BJ (cell line): ENCODE results near the gene ZFP1. TPM values are rescaled to one million over a fixed set of nuclear protein-coding genes. Genes with fewer than 3 reads are reported as not detected.
A peak's percentile ranks its signal among the peaks of the same experiment; 100 is the strongest.
"Not testable (repeated sequence)": the region's sequence is repeated elsewhere in the genome, so short reads cannot be mapped to it uniquely, and the experiment has no call there.

Experiments
- CTCF ChIA-PET: fragments of 350-600 bp; formaldehyde crosslinking; extraction: SDS; loops from one replicate; lab custom pipeline; 2021; ENCODE audit warnings: antibody characterized with exemption, inconsistent platforms; lab: Yijun Ruan, JAX
- POLR2A ChIA-PET: fragments of 300-600 bp; sonication (Branson Sonifier 250); formaldehyde crosslinking; extraction: SDS; loops from one replicate; lab custom pipeline; 2021; ENCODE audit warnings: antibody characterized with exemption; lab: Charles Lee
- DNase-seq: peaks from one replicate; pipeline ENCODE4 v3.0.0-alpha.2; 2011; ENCODE audit warnings: low read depth
- H3K27me3 ChIP-seq: 2 replicates; pipeline ENCODE4 v1.6.0; 2011; ENCODE audit warnings: low read length; ENCODE audit not compliant: control insufficient read depth, insufficient read depth
- H3K36me3 ChIP-seq: 2 replicates; pipeline ENCODE4 v1.5.1; 2011; ENCODE audit warnings: low read length; ENCODE audit not compliant: control insufficient read depth, insufficient read depth
- H3K4me3 ChIP-seq: 2 replicates; pipeline ENCODE4 v1.5.1; 2011; ENCODE audit warnings: low read depth, mild to moderate bottlenecking, control low read depth, low read length
- CTCF ChIP-seq: IDR thresholded peaks from 2 replicates; pipeline ENCODE4 v1.5.1; 2011; ENCODE audit warnings: low read depth, mild to moderate bottlenecking, control low read depth, inconsistent platforms, low read length, moderate library complexity; ENCODE audit not compliant: insufficient read depth
- polyA plus RNA-seq: library from polyadenylated mRNA; depleted of rRNA; stranded (reverse); fragments of >200 nt; gene quantifications from 2 replicates; pipeline ENCODE4 v1.2.3, GENCODE V29; 2011

The ZFP1 gene
- polyA plus RNA-seq, 1 experiment: 3.4 TPM

DNA sequence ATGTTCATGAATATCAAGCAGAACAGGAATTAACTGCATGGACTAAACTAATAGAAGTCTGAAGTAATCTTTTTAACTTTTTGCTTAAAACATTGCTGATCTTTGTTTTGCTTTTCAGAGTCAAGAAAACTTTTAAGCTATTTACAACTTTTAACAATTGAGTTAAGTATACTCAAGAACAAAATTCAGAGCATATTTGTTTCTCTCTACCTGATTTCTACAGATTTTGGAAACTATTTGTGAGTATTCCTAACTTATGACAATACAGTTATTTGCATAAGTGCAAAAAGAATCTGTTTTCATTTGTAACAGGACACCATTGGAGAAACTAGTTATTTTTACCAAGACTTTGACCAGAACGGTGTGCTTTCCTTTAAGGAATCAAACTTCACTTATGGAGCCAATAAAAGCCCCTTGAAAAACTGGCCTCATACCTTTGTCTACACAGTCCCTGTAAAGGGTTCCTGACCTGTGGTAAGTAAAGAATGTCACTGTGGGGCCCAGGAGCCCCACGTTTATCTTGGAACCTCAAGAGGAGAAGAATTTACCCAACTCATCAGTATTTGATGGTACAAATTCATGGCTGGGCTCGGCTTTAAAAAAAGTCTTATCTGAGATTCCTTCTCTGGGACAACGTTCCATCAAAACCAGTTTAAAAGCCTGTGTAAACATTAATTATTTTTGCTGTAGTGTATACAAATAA, 20.5 kb upstream of the ZFP1 start:
- H3K27me3 ChIP-seq: peaks cover 3% of the 10 kb centered on the region
- no peak overlapping the region for H3K4me3 ChIP-seq
- H3K36me3 ChIP-seq: no peaks in the 10 kb centered on the region
- TF ChIP-seq CTCF: no peak
- ChIA-PET CTCF (interaction anchor here (0.6 kb wide), 1 partner anchor 30 kb away, joined by 4 read pairs; no protein-coding TSS in a partner anchor), POLR2A (no interaction called here)
- no peak for DNase-seq

- H3K4me3 ChIP-seq, H3K36me3 ChIP-seq, POLR2A ChIA-PET, H3K27me3 ChIP-seq, DNase-seq: not testable (repeated sequence)
- CTCF ChIA-PET: interaction anchor here (0.7 to 2.4 kb wide), 4 partner anchors 16 to 421 kb away, joined by 3 to 10 read pairs (median 4); no protein-coding TSS in a partner anchor
Observed at GRCh38 chr16:75129421-75130149, 18.7 kb upstream of the ZFP1 start.

DNA sequence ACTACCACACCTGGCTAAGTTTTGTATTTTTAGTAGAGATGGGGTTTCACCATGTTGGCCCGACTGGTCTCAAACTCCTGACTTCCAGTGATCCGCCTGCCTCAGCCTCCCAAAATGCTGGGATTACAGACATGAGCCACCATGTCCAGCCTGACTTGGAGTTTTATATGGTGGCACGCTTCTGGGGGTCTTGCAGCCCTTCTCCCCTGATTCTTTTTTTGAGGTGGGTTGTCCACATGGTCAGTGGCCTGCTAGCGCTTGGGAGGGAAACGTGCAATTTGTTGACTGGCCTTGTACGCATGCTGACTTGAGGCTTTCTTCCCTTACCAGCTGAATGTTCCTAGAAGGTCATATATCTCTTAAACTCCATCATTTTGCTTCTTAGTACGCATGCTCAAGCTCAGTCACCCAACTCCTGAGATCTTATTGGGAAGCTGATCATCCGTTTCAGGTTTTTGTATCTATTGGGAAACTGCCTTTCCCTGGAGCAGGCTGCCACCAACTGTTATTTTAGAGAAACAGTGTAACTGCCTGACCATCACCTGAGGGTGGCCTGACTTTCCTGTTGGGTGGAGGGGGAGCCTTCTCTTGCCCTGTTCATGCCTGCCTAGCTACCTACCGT, 18.1 kb upstream of the ZFP1 start:
- no peaks in the 10 kb centered on the region for H3K36me3 ChIP-seq
- 0 out of 2 replicates have a peak, but pooled peaks have one; percentile 6 for TF ChIP-seq CTCF
- CTCF ChIA-PET: interaction anchor here (0.7 to 2.4 kb wide), 5 partner anchors 15 to 422 kb away, joined by 3 to 10 read pairs (median 4); no protein-coding TSS in a partner anchor
- POLR2A ChIA-PET: interaction anchor here (0.7 kb wide), 1 partner anchor 14 kb away, joined by 4 read pairs; the partner anchor contains the start of gene LDHD
- H3K27me3 ChIP-seq: peaks cover 3% of the 10 kb centered on the region
- H3K4me3 ChIP-seq: no peak overlapping the region
- no peak for DNase-seq

- Histone ChIP-seq H3K27me3 (peaks cover 3% of the 10 kb centered on the region), H3K36me3 (no peaks in the 10 kb centered on the region), H3K4me3 (no peak overlapping the region)
- ChIA-PET CTCF (interaction anchor here (1.8 to 2.4 kb wide), 3 partner anchors 14 to 318 kb away, joined by 4 to 10 read pairs (median 5); no protein-coding TSS in a partner anchor), POLR2A (no interaction called here)
- TF ChIP-seq CTCF: no peak
- no peak for DNase-seq
Observed at GRCh38 chr16:75131081-75131480, 17.2 kb upstream of the ZFP1 start.

DNA sequence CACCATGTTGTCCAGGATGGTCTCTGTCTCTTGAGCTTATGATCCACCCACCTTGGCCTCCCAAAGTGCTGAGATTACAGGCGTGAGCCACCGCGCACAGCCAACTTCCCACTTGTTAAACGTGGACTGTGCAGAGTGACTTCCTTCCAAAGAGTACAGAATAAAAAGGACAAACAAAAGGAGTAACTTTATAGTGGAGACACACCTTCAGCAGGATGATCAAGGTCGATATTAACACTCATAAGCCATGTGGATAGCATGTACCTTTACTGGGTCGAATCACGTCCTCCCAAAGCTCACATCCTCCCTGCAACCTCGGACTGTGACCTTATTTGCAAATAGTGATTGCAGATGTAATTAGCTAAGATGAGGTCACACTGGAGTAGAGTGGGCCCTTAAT, 10.1 kb upstream of the ZFP1 start:
- ChIA-PET POLR2A (interaction anchor here (0.6 kb wide), 1 partner anchor 20 kb away, joined by 3 read pairs; no protein-coding TSS in a partner anchor), CTCF (no interaction called here)
- no peaks in the 10 kb centered on the region for H3K36me3 ChIP-seq
- DNase-seq: no peak
- H3K27me3 ChIP-seq: no peaks in the 10 kb centered on the region
- no peak overlapping the region for H3K4me3 ChIP-seq
- no peak for TF ChIP-seq CTCF
